Measurements from ENCODE around the gene SERGEF.
A peak's percentile ranks its signal among the peaks of the same experiment; 100 is the strongest.

SERGEF gene

GRCh38 chr11:17950644-17951043 lies 62.2 kb downstream of the SERGEF start:
- Histone ChIP-seq H3K4me1 (ENCODE audit: insufficient read depth, insufficient read length) (no peaks in the 10 kb centered on the region), H3K9ac (ENCODE audit: insufficient read length, low read depth) (no peak overlapping the region), H3K9me3 (ENCODE audit: insufficient read depth, low read length) (no peaks in the 10 kb centered on the region), H3K4me3 (ENCODE audit: insufficient read length, low read depth) (no peak overlapping the region), H3K27me3 (ENCODE audit: insufficient read depth, insufficient read length) (no peaks in the 10 kb centered on the region), H3K36me3 (ENCODE audit: insufficient read depth, insufficient read length, low read length) (no peaks in the 10 kb centered on the region)
- no peak for DNase-seq (ENCODE audit: low read depth, low spot score)
- no peak for TF ChIP-seq SUZ12 (IDR thresholded peaks at IDR 0.05; ENCODE audit: extremely low read depth, insufficient read depth, insufficient read length)
- no peak for TF ChIP-seq YY1 (IDR thresholded peaks at IDR 0.05; ENCODE audit: insufficient read depth, insufficient read length)
- TF ChIP-seq ZNF274 (IDR thresholded peaks at IDR 0.05; ENCODE audit: low read depth, low read length), result no peak

DNA sequence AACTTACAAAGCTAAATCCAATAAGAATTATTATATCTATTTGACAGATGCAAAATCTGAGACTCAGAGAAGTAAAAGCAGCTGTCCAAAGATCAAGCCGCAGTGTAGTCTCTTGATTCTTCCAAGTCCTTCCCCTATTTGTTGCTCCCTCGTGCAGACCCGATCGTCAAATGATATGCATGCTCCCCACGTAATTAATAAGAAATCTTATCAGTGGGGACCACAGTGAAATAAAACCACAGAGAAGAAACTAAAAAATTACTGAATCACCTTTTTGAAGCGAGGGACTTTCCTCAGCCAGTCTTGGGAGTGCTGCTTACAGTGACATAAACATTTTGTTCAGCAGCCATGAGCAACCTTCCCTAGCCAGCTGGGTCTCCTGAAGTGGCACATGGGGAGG lies 64.6 kb downstream of the SERGEF start:
- TF ChIP-seq ZNF274 (IDR thresholded peaks at IDR 0.05; ENCODE audit: low read depth, low read length) (no peak), YY1 (IDR thresholded peaks at IDR 0.05; ENCODE audit: insufficient read depth, insufficient read length) (no peak), SUZ12 (IDR thresholded peaks at IDR 0.05; ENCODE audit: extremely low read depth, insufficient read depth, insufficient read length) (no peak)
- no peak for DNase-seq (ENCODE audit: low read depth, low spot score)
- Histone ChIP-seq H3K36me3 (ENCODE audit: insufficient read depth, insufficient read length, low read length) (no peaks in the 10 kb centered on the region), H3K4me1 (ENCODE audit: insufficient read depth, insufficient read length) (no peaks in the 10 kb centered on the region), H3K4me3 (ENCODE audit: insufficient read length, low read depth) (no peak overlapping the region), H3K9ac (ENCODE audit: insufficient read length, low read depth) (no peak overlapping the region), H3K9me3 (ENCODE audit: insufficient read depth, low read length) (no peaks in the 10 kb centered on the region), H3K27me3 (ENCODE audit: insufficient read depth, insufficient read length) (no peaks in the 10 kb centered on the region)

DNA sequence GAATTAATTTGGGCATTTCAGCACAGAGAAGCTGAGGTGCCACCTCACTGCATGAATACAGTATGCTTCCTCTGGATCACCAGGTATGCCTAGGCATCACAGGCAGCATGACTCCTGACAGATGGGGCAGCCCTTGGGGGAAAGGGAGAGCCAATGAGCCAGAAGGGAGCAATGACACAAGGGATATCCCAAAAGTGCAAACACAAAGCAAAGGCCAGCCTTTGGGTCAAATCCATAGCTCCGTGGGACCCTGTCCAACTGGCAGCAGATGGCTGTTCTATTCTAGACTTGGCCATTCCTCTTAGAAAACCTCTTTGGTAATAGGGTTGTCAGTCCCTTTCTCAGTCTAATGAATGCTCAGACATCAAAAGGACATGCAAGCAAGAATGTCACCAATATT lies 73.3 kb downstream of the SERGEF start:
- no peak overlapping the region for H3K4me3 ChIP-seq (ENCODE audit: insufficient read length, low read depth)
- DNase-seq (ENCODE audit: low read depth, low spot score), result no peak
- H3K4me1 ChIP-seq (ENCODE audit: insufficient read depth, insufficient read length), result no peaks in the 10 kb centered on the region
- no peak overlapping the region for H3K9ac ChIP-seq (ENCODE audit: insufficient read length, low read depth)
- TF ChIP-seq ZNF274 (IDR thresholded peaks at IDR 0.05; ENCODE audit: low read depth, low read length), result no peak
- no peak for TF ChIP-seq YY1 (IDR thresholded peaks at IDR 0.05; ENCODE audit: insufficient read depth, insufficient read length)
- H3K27me3 ChIP-seq (ENCODE audit: insufficient read depth, insufficient read length), result no peaks in the 10 kb centered on the region
- no peaks in the 10 kb centered on the region for H3K9me3 ChIP-seq (ENCODE audit: insufficient read depth, low read length)
- H3K36me3 ChIP-seq (ENCODE audit: insufficient read depth, insufficient read length, low read length), result no peaks in the 10 kb centered on the region

DNA sequence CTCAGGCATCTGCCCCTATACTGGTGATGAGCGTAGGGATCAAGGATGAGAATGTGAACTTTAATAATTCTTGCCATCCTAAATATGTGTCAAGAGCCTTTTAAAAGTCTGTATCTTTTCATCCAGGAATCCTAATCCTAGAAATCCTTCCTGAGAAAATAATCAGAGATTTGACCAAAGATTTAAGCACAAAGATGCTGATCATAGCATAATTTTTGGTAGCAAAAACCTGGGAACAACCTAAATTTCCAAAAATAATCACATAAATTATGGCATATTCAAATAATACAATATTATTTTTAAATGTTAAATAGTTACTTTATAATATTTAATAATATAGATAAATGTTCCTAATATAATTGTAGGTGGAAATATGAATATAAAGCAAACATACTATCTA lies 76.1 kb downstream of the SERGEF start:
- H3K27me3 ChIP-seq (ENCODE audit: insufficient read depth, insufficient read length), result no peaks in the 10 kb centered on the region
- no peak overlapping the region for H3K9ac ChIP-seq (ENCODE audit: insufficient read length, low read depth)
- H3K36me3 ChIP-seq (ENCODE audit: insufficient read depth, insufficient read length, low read length), result no peaks in the 10 kb centered on the region
- H3K4me1 ChIP-seq (ENCODE audit: insufficient read depth, insufficient read length), result no peaks in the 10 kb centered on the region
- H3K4me3 ChIP-seq (ENCODE audit: insufficient read length, low read depth), result no peak overlapping the region
- TF ChIP-seq ZNF274 (IDR thresholded peaks at IDR 0.05; ENCODE audit: low read depth, low read length) (no peak), SUZ12 (IDR thresholded peaks at IDR 0.05; ENCODE audit: extremely low read depth, insufficient read depth, insufficient read length) (no peak)
- peaks cover 9% of the 10 kb centered on the region for H3K9me3 ChIP-seq (ENCODE audit: insufficient read depth, low read length)
- no peak for DNase-seq (ENCODE audit: low read depth, low spot score)

DNA sequence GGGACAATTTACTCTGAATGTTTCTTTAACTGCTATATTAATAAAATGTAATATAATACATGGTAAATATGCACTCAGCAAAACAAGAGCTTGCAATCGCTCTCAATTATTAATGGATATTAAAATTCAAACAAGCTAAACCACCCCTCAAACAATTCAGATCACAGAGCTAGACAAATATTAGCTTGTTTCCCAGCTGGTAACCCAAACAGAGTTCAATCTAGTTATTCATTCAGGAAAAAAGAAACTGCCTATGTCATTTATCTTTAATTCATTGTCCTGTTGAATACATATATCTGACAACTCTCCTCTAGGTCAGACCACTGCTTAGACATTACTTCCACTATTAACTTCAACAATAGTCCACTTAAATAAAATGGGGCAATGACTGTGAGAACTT lies 78.7 kb downstream of the SERGEF start:
- H3K36me3 ChIP-seq (ENCODE audit: insufficient read depth, insufficient read length, low read length), result no peaks in the 10 kb centered on the region
- H3K4me1 ChIP-seq (ENCODE audit: insufficient read depth, insufficient read length), result no peaks in the 10 kb centered on the region
- peaks cover 9% of the 10 kb centered on the region for H3K9me3 ChIP-seq (ENCODE audit: insufficient read depth, low read length)
- no peak for DNase-seq (ENCODE audit: low read depth, low spot score)
- no peak overlapping the region for H3K9ac ChIP-seq (ENCODE audit: insufficient read length, low read depth)
- no peak overlapping the region for H3K4me3 ChIP-seq (ENCODE audit: insufficient read length, low read depth)
- no peaks in the 10 kb centered on the region for H3K27me3 ChIP-seq (ENCODE audit: insufficient read depth, insufficient read length)
- TF ChIP-seq SUZ12 (IDR thresholded peaks at IDR 0.05; ENCODE audit: extremely low read depth, insufficient read depth, insufficient read length), result no peak
- no peak for TF ChIP-seq YY1 (IDR thresholded peaks at IDR 0.05; ENCODE audit: insufficient read depth, insufficient read length)
- TF ChIP-seq ZNF274 (IDR thresholded peaks at IDR 0.05; ENCODE audit: low read depth, low read length), result no peak

- Histone ChIP-seq H3K9me3 (ENCODE audit: insufficient read depth, low read length) (peaks cover 9% of the 10 kb centered on the region), H3K36me3 (ENCODE audit: insufficient read depth, insufficient read length, low read length) (no peaks in the 10 kb centered on the region), H3K9ac (ENCODE audit: insufficient read length, low read depth) (no peak overlapping the region), H3K4me3 (ENCODE audit: insufficient read length, low read depth) (no peak overlapping the region), H3K27me3 (ENCODE audit: insufficient read depth, insufficient read length) (no peaks in the 10 kb centered on the region), H3K4me1 (ENCODE audit: insufficient read depth, insufficient read length) (no peaks in the 10 kb centered on the region)
- DNase-seq (ENCODE audit: low read depth, low spot score), result no peak
- TF ChIP-seq ZNF274 (IDR thresholded peaks at IDR 0.05; ENCODE audit: low read depth, low read length), result no peak
- TF ChIP-seq SUZ12 (IDR thresholded peaks at IDR 0.05; ENCODE audit: extremely low read depth, insufficient read depth, insufficient read length), result no peak
- no peak for TF ChIP-seq YY1 (IDR thresholded peaks at IDR 0.05; ENCODE audit: insufficient read depth, insufficient read length)
These were observed 79.1 kb downstream of the SERGEF start for GRCh38 chr11:17933708-17934107.

DNA sequence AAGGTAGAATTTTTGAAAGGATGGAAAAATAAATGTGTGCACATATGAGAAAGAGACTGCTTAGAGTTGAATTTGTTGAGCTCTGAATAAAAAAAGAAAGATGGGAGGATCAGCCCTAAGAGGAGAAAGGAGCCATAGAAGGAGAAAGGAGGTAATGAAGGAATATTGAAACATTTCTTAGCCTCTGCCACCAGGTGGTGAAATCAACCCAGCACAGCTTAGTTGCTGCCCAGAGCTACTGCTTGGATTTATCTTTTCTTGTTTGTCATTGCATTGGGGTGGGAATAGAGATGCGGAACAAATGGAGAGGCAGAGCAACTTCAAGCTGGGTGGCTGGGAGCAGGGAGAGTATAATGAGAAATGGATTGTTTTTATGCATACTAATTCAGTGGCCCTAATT lies 80.4 kb downstream of the SERGEF start:
- TF ChIP-seq YY1 (IDR thresholded peaks at IDR 0.05; ENCODE audit: insufficient read depth, insufficient read length) (no peak), SUZ12 (IDR thresholded peaks at IDR 0.05; ENCODE audit: extremely low read depth, insufficient read depth, insufficient read length) (no peak), ZNF274 (IDR thresholded peaks at IDR 0.05; ENCODE audit: low read depth, low read length) (no peak)
- no peak for DNase-seq (ENCODE audit: low read depth, low spot score)

GRCh38 chr11:17931595-17931994 lies 81.3 kb downstream of the SERGEF start:
- TF ChIP-seq SUZ12 (IDR thresholded peaks at IDR 0.05; ENCODE audit: extremely low read depth, insufficient read depth, insufficient read length), result no peak
- no peak for TF ChIP-seq YY1 (IDR thresholded peaks at IDR 0.05; ENCODE audit: insufficient read depth, insufficient read length)
- TF ChIP-seq ZNF274 (IDR thresholded peaks at IDR 0.05; ENCODE audit: low read depth, low read length), result no peak
- DNase-seq (ENCODE audit: low read depth, low spot score), result peak; percentile 78
- peaks cover 9% of the 10 kb centered on the region for H3K9me3 ChIP-seq (ENCODE audit: insufficient read depth, low read length)
- no peaks in the 10 kb centered on the region for H3K27me3 ChIP-seq (ENCODE audit: insufficient read depth, insufficient read length)
- H3K36me3 ChIP-seq (ENCODE audit: insufficient read depth, insufficient read length, low read length), result no peaks in the 10 kb centered on the region
- no peak overlapping the region for H3K4me3 ChIP-seq (ENCODE audit: insufficient read length, low read depth)
- H3K9ac ChIP-seq (ENCODE audit: insufficient read length, low read depth), result no peak overlapping the region
- no peaks in the 10 kb centered on the region for H3K4me1 ChIP-seq (ENCODE audit: insufficient read depth, insufficient read length)

More for the DNA sequence above, 80.4 kb downstream of the SERGEF start:
- Histone ChIP-seq H3K27me3 (ENCODE audit: insufficient read depth, insufficient read length) (no peaks in the 10 kb centered on the region), H3K9me3 (ENCODE audit: insufficient read depth, low read length) (peaks cover 9% of the 10 kb centered on the region), H3K9ac (ENCODE audit: insufficient read length, low read depth) (no peak overlapping the region), H3K36me3 (ENCODE audit: insufficient read depth, insufficient read length, low read length) (no peaks in the 10 kb centered on the region), H3K4me1 (ENCODE audit: insufficient read depth, insufficient read length) (no peaks in the 10 kb centered on the region), H3K4me3 (ENCODE audit: insufficient read length, low read depth) (no peak overlapping the region)

All from NT2/D1 (cell line).